Prostate gland (tissue), 2 donors: ENCODE results near the gene RPTN. TPM values are rescaled to one million over a fixed set of nuclear protein-coding genes. Genes with fewer than 3 reads are reported as not detected.

ENCODE experiments used
- DNase-seq: peaks from one replicate; pipeline ENCODE4 v3.0.0-alpha.2; 2019; ENCODE audit warnings: low spot score
- H3K27ac ChIP-seq, 2 donors: fragments of 200-600 bp; sonication (generic); 2 replicates each; pipeline ENCODE4 v1.5.1; 2017 to 2019
- H3K27me3 ChIP-seq: fragments of 200-600 bp; sonication (generic); replicated peaks from 2 replicates; pipeline ENCODE4 v1.5.1; 2019; ENCODE audit not compliant: insufficient read depth
- H3K36me3 ChIP-seq, 2 donors: fragments of 200-600 bp; sonication (generic); 1 replicate in 1 of 2; 2 replicates in 1 of 2; pipeline versions ENCODE4 v1.5.1 to v1.8.1; 2017 to 2019
- H3K4me1 ChIP-seq: fragments of 200-600 bp; sonication (generic); replicated peaks from 2 replicates; pipeline ENCODE4 v1.5.1; 2019
- H3K4me3 ChIP-seq, 2 donors: fragments of 200-600 bp; sonication (generic); 2 replicates each; pipeline ENCODE4 v1.5.1; 2017 to 2019
- H3K9me3 ChIP-seq: fragments of 200-600 bp; sonication (generic); 2 replicates; pipeline ENCODE4 v1.5.1; 2017
- CTCF ChIP-seq, 4 experiments: fragments of 200-600 bp in 2 of 4; fragments of 450-650 bp in 2 of 4; sonication (generic) in 2 of 4; IDR thresholded peaks; 1 replicate in 3 of 4; 2 replicates in 1 of 4; pipeline ENCODE4 v1.5.1; 2016 to 2019; ENCODE audit warnings: antibody characterized with exemption in 4 of 4, mild to moderate bottlenecking in 2 of 4, moderate library complexity in 2 of 4
- POLR2A ChIP-seq: fragments of 450-650 bp; IDR thresholded peaks from one replicate; pipeline ENCODE4 v1.6.1; 2016; ENCODE audit warnings: antibody characterized with exemption, mild to moderate bottlenecking
- POLR2AphosphoS5 ChIP-seq: sonication (generic); formaldehyde crosslinking; IDR thresholded peaks from one replicate; pipeline ENCODE4 v1.6.1; 2017; ENCODE audit warnings: antibody characterized with exemption
- WGBS: methylation state at CpG from one replicate; pipeline ENCODE4 v1.1.5; 2018; 5-methylcytosine and 5-hydroxymethylcytosine counted together
- intact Hi-C: fragments of 100-400 bp; cut with DNase I; formaldehyde crosslinking; loops from one replicate; pipeline ENCODE4 v1.14.2; 2022
- total RNA-seq, 2 donors: library from RNA; depleted of rRNA; stranded (reverse); fragments of >200 nt; gene quantifications; one replicate each; pipeline ENCODE4 v1.1.0, GENCODE V29; 2016

The RPTN gene
- total RNA-seq, 2 donors from 2014 or later = not detected

- H3K27ac ChIP-seq = no peak overlapping the region
- H3K4me1 ChIP-seq = no peaks in the 10 kb centered on the region
- intact Hi-C loops = no loop called here
- TF ChIP-seq POLR2AphosphoS5 = no peak
- TF ChIP-seq CTCF (IDR thresholded peaks at IDR 0.05) = no peak
- no peak for TF ChIP-seq POLR2A
- no peaks in the 10 kb centered on the region for H3K27me3 ChIP-seq
- H3K4me3 ChIP-seq = no peak overlapping the region
- no peak for DNase-seq
- H3K9me3 ChIP-seq = no peaks in the 10 kb centered on the region
- no peaks in the 10 kb centered on the region for H3K36me3 ChIP-seq
Measured at GRCh38 chr1:152137215-152137614, 21.8 kb downstream of the RPTN start.

- no peaks in the 10 kb centered on the region for H3K9me3 ChIP-seq
- no peaks in the 10 kb centered on the region for H3K27me3 ChIP-seq
- no peaks in the 10 kb centered on the region for H3K36me3 ChIP-seq
- no peak overlapping the region for H3K4me3 ChIP-seq
- no peak for TF ChIP-seq CTCF (IDR thresholded peaks at IDR 0.05)
- no peak for TF ChIP-seq POLR2AphosphoS5
- TF ChIP-seq POLR2A = no peak
- no peak for DNase-seq
- H3K27ac ChIP-seq = no peak overlapping the region
- intact Hi-C loops = no loop called here
- H3K4me1 ChIP-seq = no peaks in the 10 kb centered on the region
Measured at GRCh38 chr1:152130186-152130585, 28.8 kb downstream of the RPTN start.

GRCh38 chr1:152127673-152128072 lies 31.4 kb downstream of the RPTN start:
- Histone ChIP-seq H3K4me1 (no peaks in the 10 kb centered on the region), H3K27me3 (no peaks in the 10 kb centered on the region), H3K36me3 (no peaks in the 10 kb centered on the region), H3K4me3 (no peak overlapping the region), H3K9me3 (no peaks in the 10 kb centered on the region), H3K27ac (no peak overlapping the region)
- intact Hi-C loops = no loop called here
- no peak for TF ChIP-seq POLR2AphosphoS5
- no peak for TF ChIP-seq CTCF (IDR thresholded peaks at IDR 0.05)
- TF ChIP-seq POLR2A = no peak
- DNase-seq = no peak

- Histone ChIP-seq H3K27me3 (no peaks in the 10 kb centered on the region), H3K4me3 (no peak overlapping the region), H3K27ac (no peak overlapping the region), H3K4me1 (no peaks in the 10 kb centered on the region), H3K9me3 (no peaks in the 10 kb centered on the region), H3K36me3 (no peaks in the 10 kb centered on the region)
- no peak for TF ChIP-seq POLR2A
- TF ChIP-seq POLR2AphosphoS5 = no peak
- no peak for TF ChIP-seq CTCF (IDR thresholded peaks at IDR 0.05)
- no peak for DNase-seq
- WGBS = 31% methylated on average over 6 of the region's 6 CpGs
- intact Hi-C loops = no loop called here
Measured at GRCh38 chr1:152125834-152126443, 33.1 kb downstream of the RPTN start.

GRCh38 chr1:152118915-152119314 lies 40.1 kb downstream of the RPTN start:
- no peak overlapping the region for H3K27ac ChIP-seq
- DNase-seq = no peak
- no peak for TF ChIP-seq CTCF (IDR thresholded peaks at IDR 0.05)
- TF ChIP-seq POLR2A = no peak
- no peak for TF ChIP-seq POLR2AphosphoS5
- intact Hi-C loops = no loop called here
- H3K4me3 ChIP-seq = no peak overlapping the region
- no peaks in the 10 kb centered on the region for H3K4me1 ChIP-seq
- WGBS = 92% methylated on average over 1 of the region's 1 CpG
- no peaks in the 10 kb centered on the region for H3K9me3 ChIP-seq
- H3K27me3 ChIP-seq = peaks cover 2% of the 10 kb centered on the region
- H3K36me3 ChIP-seq = no peaks in the 10 kb centered on the region
